CD4-positive, CD25-positive, alpha-beta regulatory T cell (primary cell): ENCODE data around the gene EHD1. TPM values are rescaled to one million over a fixed set of nuclear protein-coding genes. Genes with fewer than 3 reads are reported as not detected.

ENCODE experiments used
- ATAC-seq, 2 donors: fragments of 150-1000 bp; cut with Tn5 transposase; one replicate each; pipeline ENCODE4 v1.10.0; 2021; ENCODE audit warnings: low read depth in 2 of 2, moderate number of reproducible peaks in 2 of 2, moderate library complexity in 1 of 2
- DNase-seq, 3 donors: peaks; one replicate each; pipeline versions ENCODE4 v3.0.0 to v3.0.0-alpha.2; 2012 to 2022; ENCODE audit warnings: mixed read lengths in 1 of 3
- H3K27ac ChIP-seq: one replicate; pipeline ENCODE4 v1.7.0; 2013; ENCODE audit warnings: mild to moderate bottlenecking, low read length; ENCODE audit not compliant: insufficient read depth, poor library complexity, severe bottlenecking
- H3K27me3 ChIP-seq: one replicate; pipeline ENCODE4 v1.7.0; 2013; ENCODE audit warnings: low read length; ENCODE audit not compliant: control insufficient read depth, insufficient read depth
- H3K36me3 ChIP-seq: one replicate; pipeline ENCODE4 v1.7.0; 2013; ENCODE audit warnings: mild to moderate bottlenecking, low read length, moderate library complexity; ENCODE audit not compliant: control insufficient read depth, insufficient read depth
- H3K4me1 ChIP-seq: 2 replicates; pipeline ENCODE4 v1.7.0; 2013; ENCODE audit warnings: mild to moderate bottlenecking, low read length; ENCODE audit not compliant: insufficient read depth, control insufficient read depth, poor library complexity, severe bottlenecking
- H3K4me3 ChIP-seq: one replicate; pipeline ENCODE4 v1.7.0; 2013; ENCODE audit warnings: low read depth, mild to moderate bottlenecking, low read length, moderate library complexity
- H3K9me3 ChIP-seq, 2 experiments: 1 replicate in 1 of 2; 2 replicates in 1 of 2; pipeline ENCODE4 v1.7.0; 2013; ENCODE audit warnings: low read length in 2 of 2, mild to moderate bottlenecking in 1 of 2, moderate library complexity in 1 of 2; ENCODE audit not compliant: control insufficient read depth in 2 of 2
- H3K27ac Mint-ChIP-seq, 3 donors: one replicate each; pipeline ENCODE4 v1.8.0; 2020 to 2022; ENCODE audit warnings: mild to moderate bottlenecking in 3 of 3, mixed read lengths in 3 of 3, moderate library complexity in 2 of 3
- H3K27me3 Mint-ChIP-seq: one replicate; pipeline ENCODE4 v1.8.0; 2022; ENCODE audit warnings: mild to moderate bottlenecking, mixed read lengths
- H3K36me3 Mint-ChIP-seq: one replicate; pipeline ENCODE4 v1.8.0; 2020; ENCODE audit warnings: mixed read lengths
- H3K4me1 Mint-ChIP-seq, 4 donors: one replicate each; pipeline ENCODE4 v1.8.0; 2020 to 2022; ENCODE audit warnings: mixed read lengths in 4 of 4, mild to moderate bottlenecking in 1 of 4
- H3K4me3 Mint-ChIP-seq, 4 donors: one replicate each; pipeline ENCODE4 v1.8.0; 2020 to 2022; ENCODE audit warnings: mild to moderate bottlenecking in 4 of 4, mixed read lengths in 4 of 4, moderate library complexity in 3 of 4
- H3K9me3 Mint-ChIP-seq, 7 donors: one replicate each; pipeline ENCODE4 v1.8.0; 2020 to 2022; ENCODE audit warnings: mixed read lengths in 7 of 7, mild to moderate bottlenecking in 3 of 7, moderate library complexity in 2 of 7
- polyA plus RNA-seq, 4 donors: library from polyadenylated mRNA; unstranded; fragments of 300-500 nt; fragmentation: Illumina TruSeq; gene quantifications; one replicate each; pipeline ENCODE4 v1.2.3, GENCODE V29; 2021
- total RNA-seq: library from RNA; stranded (reverse); gene quantifications from one replicate; pipeline ENCODE4 v1.2.3, GENCODE V29; 2022

The EHD1 gene
- total and polyA plus RNA-seq, 5 donors from 2014 or later, result 180 to 223 (median 184) TPM

DNA sequence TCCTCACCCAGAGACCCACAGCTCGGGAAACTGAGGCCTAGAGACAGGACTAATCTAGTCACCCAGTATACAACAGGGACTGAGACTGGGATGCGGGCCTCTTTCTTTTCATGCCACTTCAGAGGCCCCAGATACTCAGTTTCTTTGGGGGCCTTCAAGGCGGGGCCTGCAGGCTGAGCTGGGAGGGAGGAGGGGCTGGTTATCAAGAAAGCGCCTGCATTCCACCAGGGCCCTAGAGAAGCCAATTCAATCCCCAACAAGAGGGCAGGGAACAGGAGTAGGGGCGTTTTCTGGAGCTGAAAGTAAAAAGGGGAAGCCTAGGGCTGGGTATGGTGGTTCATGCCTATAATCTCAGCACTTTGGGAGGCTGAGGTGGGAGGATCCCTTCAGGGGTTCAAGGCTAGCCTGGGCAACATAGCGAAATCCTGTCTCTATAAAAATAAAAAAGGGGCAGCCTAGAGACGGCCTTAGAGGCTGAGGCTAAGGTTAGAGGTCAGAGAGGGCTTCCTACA is 37.0 kb upstream of the EHD1 start:
- no peak overlapping the region for H3K4me3 ChIP-seq
- peaks cover 5 to 34% (median 20%) of the 10 kb centered on the region in 4 donors for H3K4me1 Mint-ChIP-seq
- no peak for ATAC-seq

DNA sequence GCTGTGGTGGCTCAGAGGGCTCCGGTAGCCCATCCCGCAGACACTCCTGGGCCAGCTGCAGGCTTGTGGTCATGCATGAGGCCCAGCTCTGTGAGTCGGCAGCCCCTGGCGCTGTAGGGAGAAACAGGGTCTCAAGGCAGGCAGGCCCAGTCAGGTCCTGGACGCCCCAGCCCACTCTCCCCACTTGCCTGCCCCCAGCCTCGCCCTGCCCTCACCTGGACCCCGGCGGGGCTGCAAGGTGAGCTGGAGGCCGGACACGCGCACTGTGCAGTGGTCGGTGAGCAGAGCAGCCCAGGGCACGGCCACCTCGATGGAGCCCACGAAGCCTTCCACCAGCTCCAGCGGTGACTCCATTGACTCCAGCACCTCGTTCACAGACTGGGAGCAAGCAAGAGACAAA is 35.7 kb upstream of the EHD1 start:
- Histone ChIP-seq H3K4me3 (no peak overlapping the region), H3K27me3 (no peaks in the 10 kb centered on the region), H3K36me3 (peaks cover 41% of the 10 kb centered on the region), H3K9me3 (no peaks in the 10 kb centered on the region), H3K27ac (no peak overlapping the region), H3K4me1 (peaks cover 27% of the 10 kb centered on the region)
- no peak for DNase-seq
- Mint-ChIP-seq H3K27me3 (no peaks in the 10 kb centered on the region), H3K27ac (peak overlapping the region in 1 of 3 donors; percentile 78), H3K4me1 (peaks cover 5 to 34% (median 20%) of the 10 kb centered on the region in 4 donors), H3K4me3 (peak overlapping the region in 2 of 4 donors; percentile 78 to 80), H3K9me3 (no peaks in the 10 kb centered on the region), H3K36me3 (peaks cover 11% of the 10 kb centered on the region)
- ATAC-seq, result no peak

More for the DNA sequence above, 37.0 kb upstream of the EHD1 start:
- Mint-ChIP-seq H3K4me3 (peak overlapping the region; percentile 92 to 93 (median 92)), H3K36me3 (peaks cover 11% of the 10 kb centered on the region), H3K27ac (peak overlapping the region in 2 of 3 donors; percentile 95 to 97), H3K27me3 (no peaks in the 10 kb centered on the region), H3K9me3 (no peaks in the 10 kb centered on the region)
- Histone ChIP-seq H3K27ac (peak overlapping the region; percentile 73), H3K9me3 (no peaks in the 10 kb centered on the region), H3K36me3 (peaks cover 31% of the 10 kb centered on the region), H3K4me1 (peaks cover 27% of the 10 kb centered on the region), H3K27me3 (no peaks in the 10 kb centered on the region)
- DNase-seq, result no peak

DNA sequence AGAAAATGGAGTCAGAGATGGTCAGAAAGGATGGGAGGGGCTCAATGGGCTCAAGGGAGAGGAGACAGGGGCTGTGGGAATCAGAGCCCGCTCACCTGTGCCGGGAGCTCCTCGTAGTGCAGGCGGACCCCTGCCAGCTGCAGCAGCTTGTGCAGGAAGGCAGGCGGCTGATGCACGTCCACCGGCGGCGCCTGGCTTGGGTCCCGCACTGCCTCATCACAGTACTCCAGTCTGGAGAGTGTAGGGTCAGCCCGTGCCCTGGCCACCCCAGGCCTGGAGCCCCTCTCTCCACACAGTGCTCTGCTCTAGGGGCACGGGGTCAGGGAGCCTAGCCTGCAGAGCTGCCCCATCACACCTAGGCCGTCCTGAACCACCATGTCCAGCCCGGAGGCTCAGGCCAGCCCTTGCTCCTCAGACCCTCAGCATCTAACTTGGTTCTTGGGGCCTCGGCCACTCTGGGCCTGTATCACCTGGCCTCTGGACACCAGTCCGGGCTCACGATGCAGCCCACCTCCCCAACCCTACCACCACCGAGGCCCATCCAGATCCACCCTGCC is 34.8 kb upstream of the EHD1 start:
- H3K9me3 ChIP-seq, result no peaks in the 10 kb centered on the region
- H3K9me3 Mint-ChIP-seq, result no peaks in the 10 kb centered on the region
- DNase-seq (no peak), ATAC-seq (no peak)
- H3K27ac ChIP-seq, result no peak overlapping the region
- H3K4me3 Mint-ChIP-seq, result peak overlapping the region in 2 of 4 donors; percentile 32 to 65
- peaks cover 5 to 34% (median 20%) of the 10 kb centered on the region in 4 donors for H3K4me1 Mint-ChIP-seq
- H3K27ac Mint-ChIP-seq, result peak overlapping the region in 1 of 3 donors; percentile 55
- H3K36me3 ChIP-seq, result peaks cover 44% of the 10 kb centered on the region
- H3K36me3 Mint-ChIP-seq, result peaks cover 11% of the 10 kb centered on the region
- no peak overlapping the region for H3K4me3 ChIP-seq
- peaks cover 27% of the 10 kb centered on the region for H3K4me1 ChIP-seq
- no peaks in the 10 kb centered on the region for H3K27me3 Mint-ChIP-seq
- no peaks in the 10 kb centered on the region for H3K27me3 ChIP-seq

DNA sequence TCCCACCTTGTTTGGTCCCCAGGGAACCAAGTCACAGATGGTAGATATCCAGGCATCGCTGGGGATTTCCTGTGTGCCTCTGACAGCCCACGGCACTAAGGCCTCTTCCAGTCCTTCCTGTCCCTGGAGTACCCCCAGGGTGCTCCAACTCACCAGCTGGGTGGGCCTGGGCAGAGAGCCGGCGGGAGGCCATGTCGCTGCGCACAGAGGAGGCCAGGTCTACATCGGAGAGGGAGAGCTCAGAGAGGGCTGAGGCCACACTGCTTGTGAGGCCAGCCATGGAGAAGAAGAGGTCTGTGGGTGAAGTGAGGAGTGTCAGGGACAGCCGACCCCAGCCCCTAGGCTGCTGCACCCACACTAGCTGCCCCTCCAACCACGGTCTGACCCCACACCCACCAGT is 33.3 kb upstream of the EHD1 start:
- no peak for ATAC-seq
- Histone ChIP-seq H3K4me3 (no peak overlapping the region), H3K4me1 (peaks cover 18% of the 10 kb centered on the region), H3K36me3 (peaks cover 56% of the 10 kb centered on the region), H3K27ac (no peak overlapping the region), H3K9me3 (no peaks in the 10 kb centered on the region), H3K27me3 (no peaks in the 10 kb centered on the region)
- no peaks in the 10 kb centered on the region for H3K9me3 Mint-ChIP-seq
- peak overlapping the region in 2 of 4 donors; percentile 31 to 80 for H3K4me3 Mint-ChIP-seq
- H3K27me3 Mint-ChIP-seq, result no peaks in the 10 kb centered on the region
- DNase-seq, result no peak
- H3K4me1 Mint-ChIP-seq, result peaks cover 0 to 20% (median 10%) of the 10 kb centered on the region in 4 donors
- peaks cover 16% of the 10 kb centered on the region for H3K36me3 Mint-ChIP-seq
- peak overlapping the region in 1 of 3 donors; percentile 69 for H3K27ac Mint-ChIP-seq

DNA sequence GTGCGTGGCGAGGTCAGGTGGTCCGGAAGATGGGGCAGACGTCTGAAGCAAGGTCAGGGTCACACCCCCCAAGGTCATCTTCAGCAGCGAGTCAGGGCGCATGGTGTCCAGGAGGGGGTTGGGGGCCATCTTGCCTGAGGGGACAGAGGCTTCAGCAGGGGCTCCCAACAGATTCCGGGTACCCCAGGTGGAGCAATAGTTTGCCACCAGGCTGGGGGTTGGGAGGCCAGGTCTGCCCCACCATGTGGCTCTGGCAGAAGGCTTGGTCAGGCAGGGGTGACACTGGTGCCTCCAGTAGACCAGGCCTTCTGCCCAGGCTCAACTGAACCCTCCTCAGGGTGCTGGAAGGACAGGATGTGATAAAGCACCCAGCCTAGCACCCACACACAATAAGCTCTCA is 32.7 kb upstream of the EHD1 start:
- Histone ChIP-seq H3K36me3 (peaks cover 59% of the 10 kb centered on the region), H3K4me1 (peaks cover 14% of the 10 kb centered on the region), H3K4me3 (no peak overlapping the region), H3K27ac (no peak overlapping the region), H3K27me3 (no peaks in the 10 kb centered on the region), H3K9me3 (no peaks in the 10 kb centered on the region)
- no peak for ATAC-seq
- DNase-seq, result no peak
- Mint-ChIP-seq H3K27ac (no peak overlapping the region), H3K9me3 (no peaks in the 10 kb centered on the region), H3K27me3 (no peaks in the 10 kb centered on the region), H3K36me3 (peaks cover 16% of the 10 kb centered on the region), H3K4me1 (peaks cover 0 to 16% (median 7%) of the 10 kb centered on the region in 4 donors), H3K4me3 (peak overlapping the region in 1 of 4 donors; percentile 80)

DNA sequence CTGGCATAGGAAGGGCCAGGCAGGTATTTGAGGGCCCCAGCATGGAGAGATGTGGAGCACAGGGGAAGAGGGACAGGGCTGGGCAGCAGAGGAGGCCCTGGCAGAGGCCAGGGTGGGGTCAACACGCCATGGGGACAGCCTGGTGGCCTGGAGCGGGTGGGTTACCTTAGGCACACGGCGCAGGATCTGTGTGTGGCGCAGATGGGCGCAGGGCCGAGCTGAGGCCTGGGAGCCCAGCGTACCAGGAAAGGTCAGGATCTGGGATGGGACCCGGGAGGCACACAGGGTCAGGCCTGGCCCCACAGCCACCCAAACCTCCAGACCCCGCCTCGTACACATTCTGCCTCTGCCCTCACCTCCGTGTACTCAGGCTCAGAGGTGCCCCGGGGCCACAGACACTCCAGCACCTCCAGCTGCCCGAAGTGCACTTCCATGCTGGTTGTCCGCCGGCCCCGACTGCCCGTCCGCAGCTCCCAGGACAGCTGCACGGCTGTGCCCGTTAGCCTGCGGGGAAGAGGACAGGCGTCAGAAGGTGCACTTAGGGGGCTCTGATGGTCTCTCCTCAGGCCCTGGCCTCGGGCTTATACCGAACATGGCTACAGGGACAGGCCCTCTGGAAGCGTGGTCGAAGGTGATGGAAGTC is 32.2 kb upstream of the EHD1 start:
- H3K9me3 ChIP-seq, result no peaks in the 10 kb centered on the region
- peaks cover 16% of the 10 kb centered on the region for H3K36me3 Mint-ChIP-seq
- no peak overlapping the region for H3K4me3 Mint-ChIP-seq
- no peaks in the 10 kb centered on the region for H3K27me3 Mint-ChIP-seq
- peaks cover 0 to 11% (median 4%) of the 10 kb centered on the region in 4 donors for H3K4me1 Mint-ChIP-seq
- DNase-seq (no peak), ATAC-seq (no peak)
- H3K36me3 ChIP-seq, result peaks cover 63% of the 10 kb centered on the region
- peak overlapping the region in 1 of 3 donors; percentile 32 for H3K27ac Mint-ChIP-seq
- H3K27me3 ChIP-seq, result no peaks in the 10 kb centered on the region
- H3K4me3 ChIP-seq, result no peak overlapping the region
- H3K9me3 Mint-ChIP-seq, result peaks cover 0 to 1% (median 0%) of the 10 kb centered on the region in 7 donors
- H3K4me1 ChIP-seq, result peaks cover 9% of the 10 kb centered on the region
- H3K27ac ChIP-seq, result no peak overlapping the region

DNA sequence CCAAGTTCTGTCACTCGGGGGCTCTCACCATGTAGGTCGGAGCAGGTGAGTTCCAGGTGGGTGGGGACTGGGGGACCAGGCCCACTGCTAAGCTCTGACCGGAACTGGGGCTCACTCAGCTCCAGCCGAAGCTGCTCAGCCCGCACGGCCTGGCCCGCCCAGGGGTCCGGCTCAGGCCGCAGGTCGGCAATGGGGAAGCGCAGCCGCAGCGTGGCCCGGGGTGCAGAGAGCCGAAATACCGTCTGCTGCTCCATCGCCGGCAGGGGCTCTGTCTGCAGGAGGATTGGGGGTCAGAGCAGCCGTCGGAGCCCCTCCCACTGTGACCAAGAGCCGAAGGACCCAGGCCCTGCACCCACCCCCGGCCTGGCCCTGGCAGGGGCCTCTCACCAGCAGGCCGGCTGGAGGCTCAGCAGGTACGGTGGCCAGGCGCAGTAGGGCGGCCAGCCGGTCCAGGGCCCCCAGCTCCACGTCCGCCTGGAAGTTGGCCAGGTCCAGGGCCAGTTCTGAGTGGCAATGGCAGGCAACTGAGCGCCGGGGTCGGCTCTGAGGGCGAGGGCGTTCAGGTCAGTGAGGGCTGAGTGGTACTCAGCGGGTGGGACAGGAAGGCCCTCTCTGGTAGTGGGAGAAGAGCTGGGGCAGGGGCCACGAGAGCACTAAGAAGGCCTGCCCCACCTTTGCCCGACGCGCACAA is 31.4 kb upstream of the EHD1 start:
- peaks cover 68% of the 10 kb centered on the region for H3K36me3 ChIP-seq
- Mint-ChIP-seq H3K27me3 (no peaks in the 10 kb centered on the region), H3K27ac (no peak overlapping the region), H3K4me1 (peaks cover 0 to 4% (median under 1%) of the 10 kb centered on the region in 4 donors), H3K9me3 (peaks cover 0 to 1% (median 0%) of the 10 kb centered on the region in 7 donors), H3K36me3 (peaks cover 22% of the 10 kb centered on the region), H3K4me3 (no peak overlapping the region)
- no peak overlapping the region for H3K4me3 ChIP-seq
- no peak overlapping the region for H3K27ac ChIP-seq
- H3K27me3 ChIP-seq, result no peaks in the 10 kb centered on the region
- H3K9me3 ChIP-seq, result no peaks in the 10 kb centered on the region
- H3K4me1 ChIP-seq, result peaks cover 1% of the 10 kb centered on the region
- ATAC-seq, result no peak
- DNase-seq, result no peak
